ENCODE measurements around the gene PAX7.
"Not testable (repeated sequence)": the region's sequence is repeated elsewhere in the genome, so short reads cannot be mapped to it uniquely, and the experiment has no call there.

The PAX7 gene

GRCh38 chr1:18630511-18631495 is at the start of gene PAX7:
Gene PAX7 (plus strand): TSS chr1:18630846. CDS start chr1:18631604, 758 bp downstream.
- DNase-seq: no peak

DNA sequence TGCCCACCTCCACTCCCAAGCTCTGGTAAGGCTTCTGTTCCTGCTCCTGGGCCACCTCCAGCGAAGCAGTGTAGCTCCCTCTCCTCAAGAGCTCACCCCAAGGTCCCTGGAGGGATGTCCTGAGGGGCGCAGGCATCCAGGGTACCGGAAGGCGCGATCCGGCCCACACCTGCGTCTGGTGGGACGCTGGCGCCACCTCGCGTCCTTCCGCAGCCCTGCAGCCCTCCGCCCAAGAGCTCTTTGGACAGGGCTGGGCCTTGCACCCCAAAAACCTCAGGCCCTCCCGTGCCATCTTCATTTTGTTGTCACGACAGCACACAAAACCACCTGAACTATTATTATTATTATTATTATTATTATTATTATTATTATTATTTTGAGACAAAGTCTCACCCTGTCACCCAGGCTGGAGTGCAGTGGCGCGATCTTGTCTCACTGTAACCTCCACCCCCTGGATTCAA is 49.2 kb upstream of the PAX7 start:
- DNase-seq: peak in 15 of 58 donors; percentile 2 to 46 (median 15)

GRCh38 chr1:18582890-18583289 is 47.8 kb upstream of the PAX7 start:
- no peak for DNase-seq

DNA sequence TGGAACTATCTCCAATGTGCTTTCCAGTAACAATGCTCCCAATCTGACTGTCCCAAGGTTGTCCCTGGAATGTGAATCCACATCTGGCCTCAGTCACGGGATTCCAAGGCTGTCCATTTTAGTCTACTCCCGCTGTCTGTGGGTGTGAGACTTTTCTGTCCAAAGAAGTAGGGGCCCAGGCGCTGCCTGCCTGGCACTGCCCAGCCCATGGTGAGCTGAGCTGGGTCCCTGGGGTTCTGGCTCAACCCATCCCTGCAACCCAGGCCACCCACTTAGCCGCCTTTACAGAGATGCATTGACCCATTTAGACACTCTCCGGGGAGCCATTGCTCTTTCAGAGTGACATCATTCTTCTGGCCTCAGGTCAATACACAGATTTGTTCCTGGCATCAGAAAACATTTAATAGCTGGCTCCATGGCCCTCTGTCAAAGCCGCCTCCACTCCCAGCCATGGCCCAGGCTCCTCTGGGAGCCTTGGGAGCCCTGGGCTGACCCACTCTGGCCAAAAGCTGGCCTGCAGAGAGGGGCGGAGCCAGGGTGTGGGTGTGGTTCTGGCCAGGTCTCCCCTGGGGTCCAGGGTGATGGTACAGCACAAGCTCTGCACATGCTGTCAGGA is 47.2 kb upstream of the PAX7 start:
- peak in 3 of 58 donors; percentile 12 to 18 (median 17) for DNase-seq

- not testable (repeated sequence) for DNase-seq
These were observed 44.6 kb upstream of the PAX7 start for GRCh38 chr1:18586016-18586415.

DNA sequence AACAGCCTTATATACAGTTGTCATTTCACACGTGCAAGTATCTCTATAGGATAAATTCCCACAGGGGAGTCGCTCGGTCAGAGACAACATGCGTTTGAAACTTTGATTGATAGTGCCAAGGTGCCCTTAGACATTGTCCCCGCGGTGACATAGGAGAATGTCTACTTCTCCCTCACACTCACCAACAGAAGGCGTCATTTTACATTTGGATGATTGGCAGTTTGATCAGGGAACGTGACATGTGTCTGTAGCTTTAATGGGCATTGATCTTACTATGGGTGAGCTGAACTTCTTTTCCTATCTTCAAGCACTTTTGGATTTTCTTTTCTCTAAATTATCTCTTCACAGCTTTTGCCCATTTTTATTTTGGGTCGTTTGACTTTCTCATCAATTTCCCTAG is 42.6 kb upstream of the PAX7 start:
- DNase-seq: no peak

DNA sequence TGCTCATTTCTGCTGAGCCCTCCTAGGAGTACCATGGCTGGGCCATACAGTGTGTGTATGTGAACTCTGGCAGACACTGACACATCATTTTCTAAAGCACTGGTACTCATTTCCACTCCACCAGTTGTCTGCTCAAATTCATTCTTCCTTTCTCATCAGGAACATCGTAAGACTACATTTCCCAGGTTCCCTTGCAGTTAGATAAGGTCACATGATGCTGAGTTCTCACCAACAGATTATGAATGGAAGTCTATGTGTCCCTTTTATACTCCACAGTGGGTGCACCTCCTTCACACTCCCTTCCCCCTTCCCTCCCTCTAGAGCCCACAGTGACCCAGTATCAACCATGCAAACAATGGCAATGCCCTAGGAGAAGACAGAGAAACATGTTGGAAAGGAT is 38.3 kb upstream of the PAX7 start:
- DNase-seq: no peak

- peak in 43 of 58 donors; percentile 4 to 78 (median 26) for DNase-seq
These were observed 33.2 kb upstream of the PAX7 start for GRCh38 chr1:18597160-18598042.

DNA sequence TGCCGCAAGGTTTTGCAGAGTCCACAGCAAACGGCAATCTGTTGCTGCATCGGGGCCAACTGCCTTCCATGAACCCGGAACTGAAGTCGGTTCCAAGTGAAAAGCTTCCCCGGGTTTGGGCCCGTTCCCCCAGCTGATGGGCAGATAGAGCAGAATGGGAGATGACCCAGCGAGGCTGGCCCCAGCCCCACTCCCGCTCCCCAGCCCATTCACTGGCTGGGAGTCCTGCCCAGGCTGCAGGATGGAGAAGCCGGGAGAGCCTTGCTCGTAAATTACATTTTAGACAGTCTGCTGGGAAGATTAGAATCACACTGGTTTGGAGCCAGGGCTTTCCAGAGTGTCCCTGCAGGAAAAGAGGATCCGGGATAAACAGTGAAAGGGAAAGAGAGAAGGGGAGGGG is 31.6 kb upstream of the PAX7 start:
- DNase-seq: peak in 3 of 58 donors; percentile 11 to 31 (median 22)

DNA sequence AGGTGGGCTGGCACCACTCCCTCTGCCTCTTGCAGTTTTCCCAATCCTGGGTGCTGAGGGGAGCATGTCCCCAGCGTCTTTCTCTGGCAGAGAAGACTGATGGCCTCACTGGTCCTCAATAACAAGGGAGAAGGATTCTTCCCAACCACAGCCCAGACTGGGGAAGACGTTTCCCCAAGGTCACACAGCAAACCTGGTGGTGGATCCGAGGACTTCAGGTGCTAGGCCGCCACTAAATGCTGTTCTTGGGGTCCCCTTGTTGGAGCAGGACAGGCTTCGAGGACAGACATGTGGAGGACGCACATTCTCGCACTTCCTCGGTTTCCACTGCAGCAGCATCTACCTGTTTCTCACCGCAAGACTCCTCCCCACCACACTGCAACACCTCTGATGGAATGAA is 30.9 kb upstream of the PAX7 start:
- DNase-seq: no peak

GRCh38 chr1:18602533-18603211 is 28.0 kb upstream of the PAX7 start:
- no peak for DNase-seq

DNA sequence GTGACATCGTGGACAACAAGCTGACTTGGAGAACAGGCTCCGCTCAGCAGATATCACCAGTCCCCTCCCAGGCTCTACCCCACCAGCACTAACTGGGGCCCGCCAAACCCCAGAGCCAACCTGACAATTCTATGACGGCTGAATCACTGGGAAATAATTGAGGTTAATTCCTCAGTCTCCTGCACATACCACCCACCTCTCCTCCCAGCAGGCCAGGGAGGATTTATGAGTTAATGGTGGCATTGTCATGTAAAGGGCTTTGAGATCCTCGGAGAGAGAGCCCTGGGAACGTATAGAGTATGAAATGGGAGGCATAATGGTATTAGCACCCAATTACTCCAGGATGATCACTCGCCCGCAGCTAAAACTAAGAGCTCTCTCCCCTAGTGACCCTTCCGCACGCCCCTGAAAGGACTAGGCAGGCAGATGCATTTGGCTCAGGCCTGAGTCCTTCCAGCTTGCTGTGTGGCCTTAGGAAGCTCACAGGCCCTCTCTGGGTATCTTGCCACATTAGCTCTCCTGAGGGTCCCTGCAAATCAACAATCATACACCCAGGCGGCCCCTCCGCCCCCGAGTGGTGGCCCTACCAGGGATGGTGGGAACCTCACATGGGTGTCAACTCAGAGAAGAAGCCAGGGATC is 27.3 kb upstream of the PAX7 start:
- no peak for DNase-seq

DNA sequence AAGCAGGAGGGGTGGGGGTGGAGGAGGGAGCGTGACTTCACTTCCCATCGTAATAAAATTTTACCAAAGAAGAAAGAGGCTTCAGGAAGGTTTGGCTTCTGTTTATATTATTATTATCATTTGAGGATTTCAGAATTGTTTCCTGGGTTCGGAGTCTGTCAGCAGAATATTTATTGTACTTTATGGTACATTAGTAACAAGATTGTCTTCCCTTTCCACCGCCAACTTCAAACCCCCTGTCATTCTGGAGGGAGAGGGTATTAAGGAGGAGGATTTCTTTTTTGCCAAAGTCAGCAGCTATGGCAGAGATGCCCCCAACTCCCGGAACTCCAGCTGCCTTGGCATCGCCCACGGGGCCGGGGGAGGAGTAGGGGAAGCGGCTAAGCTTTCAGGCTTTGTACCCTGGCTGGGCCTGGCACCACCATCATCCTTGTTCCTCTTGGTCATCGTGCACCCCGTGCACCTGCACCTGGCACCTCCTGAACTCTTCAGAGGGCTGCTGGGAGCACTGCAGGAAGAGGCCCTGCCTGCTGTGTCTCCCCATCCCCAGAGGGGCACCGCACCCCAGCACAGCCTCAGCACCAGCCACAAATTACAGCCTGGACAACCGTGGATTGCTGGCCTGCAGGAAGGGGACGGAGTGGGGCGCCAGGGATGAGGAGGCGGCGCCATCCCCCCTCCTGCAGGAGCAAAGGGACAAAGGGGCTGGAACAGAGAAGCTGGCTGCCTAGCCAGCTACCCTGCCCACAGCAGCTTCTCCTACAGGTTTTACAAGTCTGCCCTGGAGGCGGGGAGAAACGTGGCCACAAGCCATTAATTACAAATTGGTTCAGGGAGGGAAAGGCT is 24.0 kb upstream of the PAX7 start:
- no peak for DNase-seq

DNA sequence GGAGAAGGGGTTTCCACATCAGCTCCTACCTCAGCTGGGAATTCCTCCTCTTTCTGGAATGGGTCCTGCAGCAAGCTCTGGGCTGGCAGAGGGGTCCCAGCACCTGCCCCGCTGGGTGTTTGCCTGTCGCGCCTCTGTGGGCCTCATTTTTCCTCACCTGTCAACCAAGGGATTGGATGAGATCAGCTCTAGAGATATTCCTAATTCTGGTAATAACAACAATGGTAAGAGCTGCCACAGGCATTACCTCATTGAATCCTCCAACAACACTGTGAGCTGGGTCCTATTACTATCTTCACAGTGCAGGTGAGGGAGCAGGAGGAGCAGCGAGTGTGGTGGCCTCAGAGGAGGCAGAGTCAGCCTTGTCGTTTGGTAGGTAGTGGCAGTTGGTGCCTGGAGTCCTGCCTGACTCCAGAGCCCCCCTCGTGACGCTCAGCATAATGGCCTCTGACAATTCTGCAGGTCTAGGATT is 23.3 kb upstream of the PAX7 start:
- no peak for DNase-seq

GRCh38 chr1:18608534-18608933 is 22.1 kb upstream of the PAX7 start:
- DNase-seq: no peak

GRCh38 chr1:18611311-18611710 is 19.3 kb upstream of the PAX7 start:
- DNase-seq: no peak

DNA sequence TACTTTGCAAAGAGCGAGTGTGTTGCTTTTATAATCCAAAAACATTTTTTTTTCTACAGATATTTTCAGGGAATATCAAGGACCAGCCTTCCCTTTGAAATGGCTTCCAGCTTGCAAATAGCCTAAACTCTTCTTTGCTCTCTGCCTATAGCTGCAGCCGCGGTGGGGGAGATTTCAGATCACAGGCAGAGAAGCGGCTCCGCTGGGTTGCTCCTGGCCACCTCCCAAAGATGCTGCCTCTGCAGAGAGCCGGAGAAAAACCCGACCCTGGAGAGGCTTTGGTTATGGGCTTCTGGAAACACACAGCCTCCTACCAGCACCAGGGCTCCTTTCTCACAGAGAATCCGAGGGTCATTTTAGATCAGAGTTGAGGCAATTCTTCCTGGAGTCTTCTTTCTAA is 18.6 kb upstream of the PAX7 start:
- DNase-seq: no peak

DNA sequence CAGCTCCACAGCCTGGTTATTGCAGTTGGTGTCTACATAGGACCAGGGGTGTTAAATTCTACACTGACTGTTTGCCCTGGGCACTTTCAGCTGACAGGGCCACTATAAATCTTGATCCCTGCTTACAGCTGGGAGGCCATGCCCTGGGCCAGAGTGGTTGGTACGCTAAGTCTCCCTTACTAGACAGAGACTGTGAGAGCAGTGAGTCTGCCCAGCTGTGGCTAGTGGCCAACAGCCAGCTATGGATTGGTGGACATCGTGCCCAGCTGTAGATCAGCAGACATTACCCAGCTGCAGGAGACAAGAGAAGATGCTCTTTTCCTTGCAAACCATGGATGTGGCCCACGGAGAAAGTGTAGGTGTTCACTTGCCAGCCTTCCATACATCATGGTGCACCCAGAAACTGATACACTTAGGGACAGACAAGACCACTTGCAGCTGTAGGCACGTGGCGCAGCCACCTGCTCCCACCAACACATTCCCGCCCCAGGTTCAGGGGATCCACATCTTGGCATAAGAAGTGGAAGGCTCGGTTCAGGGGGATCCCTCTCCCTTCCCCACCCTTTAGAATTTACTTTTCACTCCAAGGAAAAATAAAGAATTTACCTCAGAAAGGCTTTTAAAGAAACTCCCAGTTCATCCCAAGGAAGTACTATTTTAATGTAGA is 16.4 kb upstream of the PAX7 start:
- DNase-seq: peak in 1 of 58 donors; percentile 1

Data from anterior cingulate cortex (tissue), 58 donors.